GDM1 (cell line): ENCODE measurements around the gene MTG1.

Experiments
- DNase-seq: peaks from one replicate; lab custom pipeline; 2025; lab: John Stamatoyannopoulos, UW

MTG1 gene, protein sequence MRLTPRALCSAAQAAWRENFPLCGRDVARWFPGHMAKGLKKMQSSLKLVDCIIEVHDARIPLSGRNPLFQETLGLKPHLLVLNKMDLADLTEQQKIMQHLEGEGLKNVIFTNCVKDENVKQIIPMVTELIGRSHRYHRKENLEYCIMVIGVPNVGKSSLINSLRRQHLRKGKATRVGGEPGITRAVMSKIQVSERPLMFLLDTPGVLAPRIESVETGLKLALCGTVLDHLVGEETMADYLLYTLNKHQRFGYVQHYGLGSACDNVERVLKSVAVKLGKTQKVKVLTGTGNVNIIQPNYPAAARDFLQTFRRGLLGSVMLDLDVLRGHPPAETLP

DNA sequence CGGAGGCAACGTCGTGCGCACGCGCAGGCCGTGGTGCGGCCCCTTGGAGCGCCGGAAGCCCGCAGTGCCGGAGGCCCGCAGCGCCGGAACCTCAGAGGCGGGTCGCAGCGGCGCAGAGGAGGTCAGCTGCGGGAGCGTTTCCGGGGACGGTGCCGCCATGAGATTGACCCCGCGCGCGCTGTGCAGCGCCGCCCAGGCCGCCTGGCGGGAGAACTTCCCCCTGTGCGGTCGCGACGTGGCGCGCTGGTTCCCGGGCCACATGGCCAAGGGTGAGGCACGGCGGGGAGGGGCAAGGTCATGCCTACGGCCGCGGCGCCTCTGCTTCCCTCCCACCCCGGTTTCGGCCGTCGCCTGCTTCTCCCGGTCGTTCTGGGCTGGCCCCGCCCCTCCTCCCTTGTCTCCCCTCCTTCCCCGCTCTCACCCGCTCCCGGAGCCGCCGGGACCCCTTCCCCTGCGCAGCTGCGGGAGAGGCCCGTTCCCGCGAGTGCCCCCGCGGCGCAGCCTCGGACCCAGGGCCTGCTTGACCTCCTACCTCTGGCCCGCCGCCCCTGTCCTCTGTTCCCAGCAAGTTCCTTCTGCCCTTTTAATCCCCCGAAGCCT is at the start of gene MTG1:
TSS of gene MTG1 (plus strand) at position 94 of the 600 bp plus-strand sequence. CDS start at position 158, 64 bp downstream.
- DNase-seq, result peak; percentile 91

DNA sequence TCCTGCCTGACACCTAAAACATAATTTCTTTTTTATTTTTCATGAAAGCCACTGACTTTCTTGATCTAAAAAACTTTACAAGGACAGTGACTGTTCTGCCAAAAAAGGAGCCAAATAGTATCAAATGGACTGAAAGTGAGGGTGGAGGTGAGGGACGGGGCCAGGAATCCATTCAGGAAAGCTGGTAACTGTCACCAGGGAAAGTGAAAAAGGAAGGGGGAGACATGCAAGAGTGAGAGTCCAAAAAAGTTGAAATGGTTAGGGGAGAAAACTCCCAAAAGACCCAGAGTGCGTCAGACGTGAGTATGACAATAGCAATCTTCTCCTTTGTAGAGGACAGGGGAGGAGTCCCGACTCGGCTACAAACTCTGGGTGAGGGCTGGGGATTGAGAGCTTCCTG is 49.7 kb upstream of the MTG1 start:
- no peak for DNase-seq

DNA sequence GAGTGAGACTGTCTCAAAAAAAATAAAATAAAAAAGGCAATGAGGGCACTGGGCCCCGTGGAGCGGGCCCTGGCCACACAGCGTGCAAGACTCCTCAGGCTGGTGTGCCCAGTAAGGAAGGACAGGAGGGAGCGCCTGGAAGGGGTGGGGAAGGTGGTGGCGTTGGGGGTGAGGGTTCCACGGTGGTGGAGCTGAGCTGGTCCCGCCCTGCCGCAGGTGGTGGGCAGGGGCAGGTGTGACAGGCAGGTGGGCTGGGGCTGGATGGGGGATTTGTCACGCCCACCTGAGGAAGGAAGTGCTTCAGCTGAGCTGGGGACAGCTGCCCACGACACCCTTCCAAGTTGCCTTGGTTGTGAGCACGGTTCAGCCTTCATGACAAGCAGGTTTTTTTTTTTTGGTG is 47.5 kb upstream of the MTG1 start:
- no peak for DNase-seq

DNA sequence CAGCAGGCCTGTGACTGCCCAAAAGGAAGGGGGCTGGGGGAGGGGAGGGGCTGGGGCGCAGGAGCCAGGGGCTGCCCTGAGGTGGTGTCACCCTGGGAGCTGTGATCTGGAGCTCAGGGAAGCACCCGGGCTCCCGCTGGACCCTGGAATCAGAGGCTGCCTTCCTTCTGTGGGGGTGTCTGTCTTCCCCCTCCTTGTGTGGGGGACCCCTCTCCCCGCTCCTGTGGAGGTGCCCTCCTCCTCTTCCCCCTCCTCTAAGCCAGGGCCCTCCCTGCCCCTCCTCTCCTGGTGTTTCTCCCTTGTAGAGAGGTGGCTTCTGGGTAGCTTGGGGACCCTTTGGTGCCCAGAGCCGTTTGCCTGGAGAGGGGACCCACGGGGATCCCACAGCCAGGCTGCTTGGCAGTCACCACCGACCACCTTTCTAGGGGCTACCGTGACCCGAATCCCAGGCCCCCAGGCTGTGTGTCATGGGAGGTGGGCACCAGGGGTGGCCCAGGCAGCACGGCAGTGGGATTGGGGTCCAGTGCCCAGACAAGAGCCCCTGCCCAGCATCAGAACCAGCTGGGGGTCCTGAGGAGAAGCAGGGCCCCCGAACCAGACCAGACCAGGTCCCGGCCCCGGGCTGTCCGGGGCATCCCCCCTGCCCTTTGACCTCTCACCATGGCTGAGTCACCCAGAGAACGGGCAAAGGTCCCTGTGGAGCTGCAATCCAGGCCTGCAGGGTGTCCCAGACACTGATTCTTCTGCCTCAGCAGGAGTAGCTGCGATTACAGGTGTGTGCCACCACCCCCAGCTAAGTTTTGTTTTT is 46.0 kb upstream of the MTG1 start:
- no peak for DNase-seq

DNA sequence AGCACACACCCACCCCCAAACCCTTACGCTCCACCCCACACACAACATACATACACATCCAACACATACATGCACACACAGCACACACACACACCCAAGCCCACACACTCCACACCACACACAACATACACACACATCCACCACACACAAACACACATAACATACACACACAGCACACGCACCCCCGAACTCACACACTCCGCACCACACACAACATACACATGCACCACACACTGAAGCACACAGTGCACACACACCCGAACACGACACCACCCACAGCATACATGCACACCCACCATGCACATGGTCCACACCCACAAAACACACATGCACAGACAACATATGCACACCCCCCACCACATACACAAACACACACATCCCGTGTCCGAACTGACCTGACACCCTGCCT is 44.8 kb upstream of the MTG1 start:
- DNase-seq, result no peak

DNA sequence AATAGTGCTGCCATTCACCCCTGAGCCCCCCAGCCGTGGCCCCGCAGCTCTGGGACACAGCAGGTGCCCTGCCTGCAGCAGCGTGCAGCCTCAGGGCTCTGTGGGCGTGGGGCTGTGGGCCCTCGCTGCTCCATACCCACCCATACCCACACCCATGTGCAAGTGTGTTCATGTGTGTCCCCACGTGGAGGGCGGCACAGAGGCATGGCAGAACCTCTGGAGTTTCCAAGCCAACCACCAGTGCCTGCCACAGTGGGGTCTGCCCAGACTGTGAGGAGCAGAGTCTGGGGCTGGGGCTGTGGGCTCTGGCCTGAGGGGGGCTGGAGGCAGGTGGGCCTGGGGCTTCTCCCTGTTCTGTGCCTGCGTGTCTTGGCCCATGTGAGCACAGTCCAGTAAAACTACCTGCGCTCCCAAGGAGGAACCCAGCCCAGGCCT is 44.4 kb upstream of the MTG1 start:
- DNase-seq, result no peak

DNA sequence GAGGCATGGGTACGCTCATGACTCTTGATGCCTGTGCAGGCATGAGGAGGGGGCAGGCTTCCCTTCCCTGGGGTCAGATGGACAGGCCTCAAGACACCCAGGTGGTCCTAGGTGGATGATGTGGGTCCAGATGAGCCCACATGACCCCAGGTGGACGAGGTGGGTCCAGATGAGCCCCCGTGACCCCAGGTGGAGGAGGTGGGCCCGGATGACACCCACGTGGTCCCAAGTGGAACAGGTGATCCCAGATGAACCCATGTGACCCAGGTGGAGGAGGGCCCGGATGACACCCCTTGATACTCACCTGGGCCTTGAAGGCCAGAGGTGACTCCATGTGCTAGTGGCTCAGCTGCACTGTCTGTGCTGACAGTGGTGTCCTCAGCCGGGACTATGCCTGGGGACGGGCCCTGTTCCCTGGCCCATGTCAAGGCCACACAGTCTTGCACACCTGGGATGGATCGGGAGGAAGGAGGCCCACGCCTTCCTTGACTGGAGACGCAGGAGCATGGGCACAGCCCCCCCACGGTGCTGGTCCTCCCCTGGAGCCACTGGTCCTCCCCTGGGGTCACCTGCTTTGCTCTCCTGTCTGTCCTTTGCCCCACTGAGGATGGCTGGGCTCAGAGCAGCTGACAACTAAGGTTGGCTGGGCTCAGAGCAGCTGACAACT is 43.5 kb upstream of the MTG1 start:
- DNase-seq, result no peak

DNA sequence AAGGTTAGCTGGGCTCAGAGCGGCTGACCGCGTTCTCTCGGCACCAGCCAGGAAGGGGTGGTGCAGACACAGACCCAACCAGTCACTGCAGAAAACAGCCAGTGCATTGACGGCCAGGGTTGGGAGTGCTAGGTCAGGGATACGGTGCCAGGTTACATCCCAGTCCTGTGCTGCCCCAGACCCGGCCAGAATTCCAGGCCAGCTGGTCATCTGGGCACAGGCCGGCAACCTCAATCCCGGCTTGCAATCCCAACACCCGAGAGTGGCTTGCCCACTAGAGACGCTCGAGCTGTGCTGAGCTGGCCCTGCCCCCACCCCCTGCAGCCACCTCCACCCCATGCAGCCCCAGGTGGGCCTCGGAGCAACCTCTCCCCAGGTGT is 43.0 kb upstream of the MTG1 start:
- DNase-seq, result no peak

DNA sequence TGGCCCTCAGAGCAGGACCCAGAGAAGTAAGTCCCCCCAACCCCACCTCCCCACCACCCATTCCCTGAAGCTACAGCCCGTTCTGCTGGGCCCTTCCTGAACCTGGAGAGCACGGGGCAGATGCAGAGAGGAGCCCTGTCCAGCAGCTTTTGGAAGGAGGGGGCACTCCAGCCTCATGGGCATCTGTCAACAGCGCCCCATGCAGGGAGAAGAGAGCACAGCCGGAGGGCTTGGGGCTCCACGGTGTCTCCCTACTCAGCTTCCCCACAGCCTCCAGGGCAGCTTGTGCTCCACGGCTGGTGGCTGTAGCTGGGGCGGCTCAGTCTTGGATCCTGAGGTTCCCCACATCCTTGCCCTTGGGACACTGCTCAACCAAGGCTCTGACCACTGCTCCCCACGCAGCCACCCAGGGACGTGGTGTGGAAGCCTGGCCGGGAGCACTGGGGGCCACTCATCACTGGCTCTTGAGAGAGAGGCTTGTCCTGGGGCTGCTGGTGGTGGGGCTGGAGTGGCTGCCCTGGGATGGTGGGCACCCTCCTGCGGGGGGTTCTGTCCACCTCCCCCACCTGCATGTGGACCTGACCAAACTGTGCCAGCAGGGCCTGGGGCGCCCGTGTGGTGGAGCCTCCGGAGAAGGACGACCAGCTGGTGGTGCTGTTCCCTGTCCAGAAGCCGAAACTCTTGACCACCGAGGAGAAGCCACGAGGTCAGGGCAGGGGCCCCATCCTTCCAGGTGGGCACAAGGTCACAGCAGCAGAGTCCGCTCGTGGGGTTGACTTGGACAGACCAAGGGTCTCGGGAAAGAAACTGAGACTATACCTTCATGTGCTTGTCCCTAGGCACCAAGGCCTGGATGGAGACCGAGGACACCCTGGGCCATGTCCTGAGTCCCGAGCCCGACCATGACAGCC is 42.3 kb upstream of the MTG1 start:
- no peak for DNase-seq

DNA sequence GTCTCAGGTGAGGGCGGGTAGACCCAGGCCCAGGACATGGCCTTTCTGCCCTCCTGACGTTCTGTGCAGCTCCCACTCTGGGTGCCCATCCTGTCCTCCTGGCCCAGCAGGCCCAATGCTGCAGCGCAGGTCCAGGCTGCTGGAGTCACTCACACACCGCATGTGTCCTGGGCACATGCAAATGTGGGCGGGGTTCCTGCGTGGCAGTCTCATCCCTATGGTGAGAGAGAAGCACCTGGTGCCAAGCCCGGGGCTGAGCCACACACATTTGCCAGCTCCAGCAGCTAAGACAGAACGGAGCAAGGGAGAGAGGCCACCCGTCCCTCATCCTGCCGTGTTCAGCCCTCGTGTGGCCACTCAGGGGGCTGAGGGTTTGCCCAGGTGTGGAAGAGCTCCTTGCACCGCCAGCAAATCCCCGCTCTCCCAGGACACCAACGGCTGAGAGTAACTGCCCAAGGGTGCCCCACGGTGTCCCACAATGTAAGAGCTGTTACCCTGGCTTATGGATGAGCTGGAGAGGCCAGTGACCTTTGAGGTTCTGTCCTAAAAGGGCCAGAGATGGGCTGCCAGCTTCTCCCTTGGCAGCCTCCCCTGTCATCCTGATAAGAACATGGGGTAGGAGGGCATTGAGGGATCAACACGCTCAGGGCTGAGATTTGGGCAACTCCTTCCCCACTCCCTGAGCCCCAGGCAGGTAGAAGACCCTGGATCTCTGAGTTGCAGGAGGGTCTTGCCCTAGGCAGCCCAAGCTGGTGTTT is 40.6 kb upstream of the MTG1 start:
- no peak for DNase-seq

DNA sequence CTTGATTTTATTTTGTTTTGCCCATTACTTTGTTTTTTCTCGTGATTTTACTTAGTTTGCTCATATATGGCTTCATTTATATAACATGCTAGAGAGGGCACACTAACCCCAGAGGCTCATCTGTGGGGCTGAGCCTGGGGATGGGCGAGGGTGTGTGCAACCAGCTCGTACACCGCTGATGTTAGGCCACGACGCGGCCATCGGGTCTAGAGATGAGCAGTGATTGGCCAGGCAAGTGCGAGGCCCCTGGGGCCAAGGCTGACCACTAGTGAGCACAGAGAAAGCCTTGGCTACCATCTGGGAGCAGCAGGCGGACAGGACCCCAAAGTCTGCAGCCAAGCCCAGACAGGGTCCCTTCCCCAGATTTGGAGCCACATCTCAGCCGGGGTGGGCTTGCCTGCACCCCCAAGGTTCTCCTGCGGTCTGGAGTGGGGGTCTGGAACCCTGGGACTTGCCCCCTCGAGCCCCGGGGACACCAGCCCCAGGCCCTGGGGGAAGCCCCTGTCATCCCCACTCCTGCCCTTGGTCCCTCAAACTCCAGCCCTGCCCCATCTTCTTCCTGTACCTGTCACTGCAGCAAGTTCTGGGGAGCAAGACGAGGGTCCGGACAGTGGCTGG is 39.9 kb upstream of the MTG1 start:
- no peak for DNase-seq

DNA sequence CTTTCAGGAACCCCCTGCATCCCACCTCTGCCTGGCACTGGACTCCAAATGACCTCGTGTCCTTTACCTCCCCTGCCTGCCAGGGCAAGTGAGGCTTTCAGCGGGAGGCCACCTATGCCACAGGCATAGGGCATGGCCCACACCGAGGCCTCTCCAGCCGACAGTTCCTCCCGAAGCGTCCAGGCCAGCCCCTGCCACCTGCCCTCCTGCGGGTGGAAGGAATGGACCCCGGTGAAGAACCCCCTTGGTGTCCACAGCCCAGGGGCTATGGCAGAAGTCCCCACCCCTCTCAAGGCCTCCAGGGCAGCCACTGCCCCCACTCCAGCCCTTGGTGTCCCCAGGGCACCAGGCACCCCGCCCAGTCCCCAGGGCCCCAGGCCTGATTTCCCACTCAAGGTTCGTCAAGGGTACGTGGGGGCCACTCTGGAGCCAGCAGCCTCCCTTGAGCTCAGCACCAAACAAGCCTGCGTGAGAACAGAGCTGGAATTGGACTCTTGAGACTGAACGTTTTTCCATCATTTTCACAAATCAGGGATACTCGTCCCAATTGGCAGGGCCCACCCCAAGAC is 39.2 kb upstream of the MTG1 start:
- DNase-seq, result no peak

DNA sequence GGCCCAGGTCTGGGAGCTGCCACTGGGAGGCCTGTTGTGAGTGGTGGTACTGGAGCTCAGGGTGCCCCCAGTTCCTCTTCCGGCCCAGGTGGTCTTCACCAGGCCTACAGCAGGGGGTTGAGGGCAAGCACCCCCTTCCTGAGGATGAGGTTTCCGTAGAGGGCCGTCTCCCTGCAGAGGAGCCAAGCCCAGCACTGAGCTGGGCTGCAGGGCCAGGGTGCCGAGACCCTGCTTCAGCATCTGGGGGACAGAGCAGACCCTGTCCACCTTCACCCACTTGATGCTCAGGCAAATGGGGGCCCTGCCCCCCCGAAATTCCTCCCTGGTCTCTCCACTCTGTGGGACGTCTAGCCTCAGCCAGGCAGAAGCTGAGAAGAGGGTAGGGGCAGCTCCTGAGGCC is 38.7 kb upstream of the MTG1 start:
- no peak for DNase-seq

DNA sequence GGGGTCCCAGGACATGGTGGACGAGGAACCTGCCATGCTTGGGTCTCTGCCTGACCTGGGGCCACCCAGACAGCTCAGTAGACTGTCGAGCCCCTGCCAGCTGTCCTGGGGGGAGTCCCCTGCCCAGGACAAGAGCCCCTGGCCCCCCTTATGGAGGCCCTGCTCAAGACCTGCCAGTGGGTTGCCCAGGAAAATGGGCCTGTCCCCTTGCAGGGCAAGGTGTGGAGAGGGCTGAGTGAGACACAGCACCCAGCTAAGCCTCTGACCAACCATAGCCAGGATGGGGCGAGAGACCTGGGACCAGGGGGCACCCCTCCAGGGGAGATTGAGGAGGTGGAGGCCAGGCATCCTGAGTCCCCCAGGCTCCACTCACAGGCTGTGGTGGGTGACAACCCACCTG is 38.0 kb upstream of the MTG1 start:
- no peak for DNase-seq

DNA sequence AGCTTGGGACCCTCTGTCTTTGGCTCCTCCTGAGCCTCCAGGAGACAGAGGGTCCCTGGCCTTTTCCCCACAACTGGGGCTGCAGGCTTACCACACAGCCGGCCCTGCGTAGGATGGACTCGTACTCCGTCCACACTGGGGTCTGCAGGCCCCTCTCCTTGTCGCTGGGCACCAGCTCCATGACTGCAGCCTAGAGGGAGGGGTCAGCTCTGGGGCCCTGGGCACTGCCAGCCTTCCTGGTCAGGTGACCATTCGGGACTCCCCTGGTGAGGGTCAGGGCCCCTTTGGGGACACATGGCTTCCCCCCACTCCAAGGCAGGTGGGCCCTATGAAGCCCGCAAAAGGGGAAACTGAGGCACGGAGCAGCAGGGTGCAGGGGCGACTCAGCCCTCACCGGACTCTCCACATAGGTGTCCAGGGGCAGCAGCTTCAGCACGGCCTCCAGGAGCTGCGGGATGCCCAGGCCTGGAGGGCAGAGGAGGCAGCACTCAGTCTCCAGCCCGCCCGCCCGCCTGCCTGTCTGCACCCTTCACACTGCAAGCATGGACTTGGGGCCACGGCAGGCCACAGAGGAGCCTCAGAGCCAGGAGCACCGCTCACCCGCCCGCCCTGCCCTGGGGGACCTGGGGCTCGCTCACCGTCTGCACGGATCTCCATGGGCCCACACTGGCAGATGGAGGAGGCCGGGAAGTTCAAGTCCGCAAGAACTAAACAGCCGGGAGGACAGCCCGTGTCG is 37.2 kb upstream of the MTG1 start:
- DNase-seq, result no peak

DNA sequence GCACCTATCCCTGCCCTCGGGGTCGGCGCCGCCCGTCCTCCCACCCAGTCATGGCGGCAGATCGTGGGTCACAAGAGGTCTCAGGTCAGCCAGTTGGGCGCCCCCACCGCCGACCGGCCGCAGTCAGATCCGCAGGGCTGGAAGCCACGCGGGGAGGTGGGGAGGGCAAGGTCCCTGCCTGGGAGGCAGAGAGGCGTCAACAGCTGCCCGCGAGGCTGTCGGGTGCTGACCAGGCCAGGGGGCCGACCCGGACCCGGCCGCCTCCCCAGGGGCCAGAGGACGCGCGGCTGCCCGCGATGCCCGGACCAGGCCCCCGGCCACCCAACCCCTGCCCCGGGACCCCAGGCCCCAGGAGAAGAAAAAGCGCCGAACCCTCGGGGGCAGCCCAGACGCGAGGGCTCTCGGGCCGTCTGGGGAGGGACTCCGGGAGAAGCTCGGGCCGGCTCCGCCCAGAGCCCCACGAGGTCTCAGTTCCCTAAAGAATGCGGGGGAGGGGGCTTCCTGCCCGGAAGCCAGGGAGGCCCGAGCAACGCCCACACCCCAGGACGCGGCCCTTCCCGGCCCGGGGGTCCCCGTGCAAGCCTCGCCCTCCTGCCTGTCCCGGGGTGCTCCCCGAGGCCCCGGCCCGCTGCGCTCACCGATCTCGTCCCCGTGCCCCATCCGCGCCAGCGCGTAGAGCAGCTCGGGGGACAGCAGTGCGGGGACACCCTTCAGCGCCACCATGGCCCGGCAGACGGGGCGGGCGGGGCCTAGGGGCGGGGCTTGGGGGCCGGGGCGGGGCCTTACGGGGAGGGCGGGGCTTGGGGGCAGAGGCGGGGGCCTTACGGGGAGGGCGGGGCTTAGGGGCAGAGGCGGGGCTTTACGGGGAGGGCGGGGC is 36.4 kb upstream of the MTG1 start, which contains the start of gene FUOM:
TSS of gene FUOM (minus strand) at position 735 of the 877 bp plus-strand sequence. CDS start at position 723, 12 bp downstream.
- DNase-seq, result peak; percentile 71

DNA sequence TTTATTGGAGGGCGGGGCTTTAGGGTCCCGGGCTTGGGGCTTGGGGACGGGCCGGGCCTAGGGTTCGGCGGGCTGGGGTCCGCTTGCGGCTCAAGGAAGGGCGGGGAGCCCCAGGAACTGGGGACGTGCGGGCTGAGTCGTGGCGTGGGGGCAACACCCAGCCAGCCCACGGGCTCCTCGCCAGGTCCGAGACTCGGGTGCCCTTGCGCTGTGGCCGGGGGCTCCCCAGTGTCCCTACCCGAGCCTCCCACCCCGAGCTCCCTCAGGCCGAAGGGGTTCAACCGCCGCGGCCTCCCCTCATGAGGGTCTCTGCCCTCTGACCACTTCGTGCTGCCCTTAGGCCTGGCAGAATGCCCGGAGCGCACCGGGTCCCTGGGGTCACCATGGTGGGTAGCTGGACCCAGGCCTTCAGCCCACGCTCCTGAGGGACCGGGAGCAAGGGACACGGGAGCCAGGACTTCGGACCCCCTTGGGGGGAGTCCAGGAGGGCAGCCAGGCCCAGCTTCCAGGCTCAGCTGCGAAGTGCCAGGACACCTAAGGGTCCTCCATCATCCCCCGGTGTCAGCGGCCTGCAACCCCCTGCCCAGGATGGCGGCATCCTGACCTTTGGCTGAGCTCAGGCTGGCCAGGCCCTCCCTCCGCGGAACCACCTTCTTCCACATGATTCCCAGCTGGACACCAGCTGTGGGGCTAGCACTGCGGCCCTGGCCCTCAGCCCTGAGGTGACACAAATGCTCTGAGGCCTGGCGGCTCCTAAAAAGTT is 35.6 kb upstream of the MTG1 start:
- no peak for DNase-seq
